Stimulated activated CD4-positive, alpha-beta T cell treated with anti-CD3 and anti-CD28 coated beads, Interleukin-4, amount 100 ng/mL, for 48 hours (primary cell): ENCODE results near the gene CABLES2.
"Not testable (repeated sequence)": the region's sequence is repeated elsewhere in the genome, so short reads cannot be mapped to it uniquely, and the experiment has no call there.

ENCODE experiments used
- DNase-seq, 2 donors: peaks; one replicate each; pipeline ENCODE4 v3.0.0-alpha.2; 2020; ENCODE audit warnings: low read depth in 2 of 2

Gene CABLES2

DNA sequence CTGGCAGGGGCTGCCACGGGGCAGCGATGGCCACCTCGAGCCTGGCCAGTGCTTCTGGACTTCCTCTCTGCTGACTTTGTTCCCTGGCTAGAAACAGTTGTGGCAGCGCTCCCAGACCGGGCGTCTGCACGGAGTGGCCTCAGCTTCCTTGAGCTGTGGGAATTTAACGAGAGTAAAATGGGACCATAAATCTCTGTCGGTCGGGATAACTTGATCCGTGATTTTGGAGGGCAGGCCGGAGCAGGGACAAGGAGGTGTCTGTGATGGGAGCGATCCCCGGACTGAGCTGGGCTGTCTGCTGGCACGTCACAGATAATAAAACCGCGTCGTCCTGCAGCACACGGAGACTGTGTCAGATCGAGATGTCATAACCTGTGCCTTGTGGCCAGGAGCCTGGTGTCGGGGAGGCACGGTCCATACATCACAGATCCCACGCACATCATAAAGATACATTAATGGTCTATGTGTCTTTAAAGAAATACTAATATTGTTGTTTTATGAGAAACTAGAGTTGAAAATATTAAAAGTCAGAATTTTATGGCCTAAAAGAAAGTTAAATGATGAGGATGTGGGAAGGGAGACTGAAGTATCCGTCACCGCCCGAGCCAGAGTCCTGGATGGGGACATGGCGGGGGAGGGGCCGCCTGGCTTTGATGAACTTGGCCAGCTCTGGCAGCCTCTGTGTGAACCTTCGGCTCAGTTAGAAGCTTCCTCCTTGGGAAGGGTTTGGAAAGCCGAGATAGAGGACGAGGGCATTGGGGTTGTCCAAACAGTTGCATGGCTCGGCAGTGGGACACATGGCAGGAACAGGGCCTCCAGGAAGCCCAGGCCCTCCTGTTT lies 26.8 kb upstream of the CABLES2 start:
- DNase-seq, result no peak

DNA sequence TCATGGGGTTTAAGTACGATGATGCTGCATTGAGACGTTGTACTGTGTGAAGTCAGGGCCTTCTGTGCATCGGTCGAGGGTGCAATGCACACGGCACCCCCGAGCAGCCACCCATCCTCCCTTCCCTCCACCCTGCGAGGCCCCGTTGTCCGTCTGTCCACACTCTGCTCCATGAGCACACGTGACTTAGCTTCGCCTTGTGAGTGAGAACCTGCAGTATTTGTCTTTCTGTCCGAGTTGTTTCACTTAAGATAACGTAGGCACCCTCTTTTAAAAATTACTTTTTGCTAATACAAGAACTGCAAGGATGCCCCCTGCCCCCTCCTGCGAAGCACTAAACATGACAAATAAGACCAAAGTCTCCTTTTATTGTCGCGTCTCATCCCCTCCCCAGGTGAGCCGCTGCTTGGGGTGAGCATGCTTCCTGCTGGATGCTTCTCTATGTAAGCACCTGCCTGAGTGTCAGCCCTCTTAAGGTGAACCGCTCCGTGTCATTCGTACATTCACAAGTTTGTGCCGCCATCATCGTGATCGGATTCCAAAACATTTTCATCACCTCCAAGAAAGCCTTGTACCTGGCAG lies 23.9 kb upstream of the CABLES2 start:
- no peak for DNase-seq

DNA sequence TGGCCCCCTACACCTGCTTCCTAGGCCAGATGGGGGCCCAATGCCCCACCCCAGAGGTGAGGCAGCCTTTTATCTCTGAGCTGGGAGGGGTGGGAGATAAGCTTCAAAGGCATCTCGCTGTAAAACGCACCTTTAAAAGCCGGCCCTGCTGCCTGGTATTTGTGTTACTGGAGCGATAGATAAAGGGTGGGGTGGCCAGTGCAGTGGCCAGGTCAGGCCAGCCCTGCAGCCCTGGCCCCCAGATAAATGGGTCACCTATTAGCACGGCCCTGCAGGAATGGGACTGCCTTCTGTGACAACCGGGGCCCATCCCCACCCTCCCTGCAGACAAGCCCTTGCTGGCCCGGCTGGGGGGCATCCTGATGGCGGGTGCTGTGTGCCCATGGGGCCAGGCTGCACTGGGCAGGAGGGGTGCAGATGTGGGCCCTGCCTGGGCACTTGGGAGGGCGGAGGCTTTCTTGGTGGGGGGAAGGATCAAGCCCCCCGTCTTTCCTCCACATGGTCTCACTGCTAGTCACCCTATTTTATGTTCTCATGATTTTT lies 23.3 kb upstream of the CABLES2 start:
- no peak for DNase-seq

DNA sequence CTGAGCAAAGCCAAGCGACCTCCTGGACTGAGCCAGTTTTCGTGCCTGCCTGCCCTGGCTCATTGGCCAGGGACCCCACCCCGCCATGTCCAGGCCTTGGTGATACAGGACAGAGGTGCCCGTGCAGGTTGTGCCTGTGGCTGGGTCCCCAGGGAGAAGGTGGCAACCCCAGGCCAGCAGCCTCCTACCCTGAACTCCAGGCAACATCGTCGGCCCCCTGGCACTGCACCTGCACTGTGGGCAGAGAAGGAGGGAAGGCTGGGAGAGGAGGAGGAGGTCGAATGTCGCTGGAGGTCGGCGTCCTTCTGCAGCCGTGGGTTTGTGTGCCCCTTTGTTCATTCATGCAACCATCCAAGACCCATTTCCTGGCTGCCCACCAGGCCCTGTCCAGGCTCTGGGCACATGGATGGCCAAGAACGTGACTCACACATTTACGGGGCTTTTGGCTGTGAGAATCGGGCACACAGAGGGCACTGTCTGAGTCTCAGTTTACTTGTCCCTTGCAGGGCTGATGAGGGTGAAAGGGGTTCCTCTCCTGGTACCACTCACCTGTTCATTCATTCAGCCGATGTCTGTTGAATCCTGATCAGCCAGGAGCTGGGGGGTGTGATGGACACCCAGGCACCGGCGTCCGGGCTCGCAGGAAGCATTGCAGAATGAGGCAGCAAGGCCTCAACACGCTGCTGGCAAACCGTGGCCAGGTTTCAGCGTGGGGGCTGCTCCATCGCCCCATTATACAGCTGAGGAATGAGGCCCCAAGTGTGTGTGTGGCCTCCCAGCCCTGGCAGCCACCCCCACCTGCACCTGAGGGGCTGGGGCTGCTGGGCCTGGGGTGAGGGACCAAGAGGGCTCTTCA lies 22.6 kb upstream of the CABLES2 start:
- no peak for DNase-seq

DNA sequence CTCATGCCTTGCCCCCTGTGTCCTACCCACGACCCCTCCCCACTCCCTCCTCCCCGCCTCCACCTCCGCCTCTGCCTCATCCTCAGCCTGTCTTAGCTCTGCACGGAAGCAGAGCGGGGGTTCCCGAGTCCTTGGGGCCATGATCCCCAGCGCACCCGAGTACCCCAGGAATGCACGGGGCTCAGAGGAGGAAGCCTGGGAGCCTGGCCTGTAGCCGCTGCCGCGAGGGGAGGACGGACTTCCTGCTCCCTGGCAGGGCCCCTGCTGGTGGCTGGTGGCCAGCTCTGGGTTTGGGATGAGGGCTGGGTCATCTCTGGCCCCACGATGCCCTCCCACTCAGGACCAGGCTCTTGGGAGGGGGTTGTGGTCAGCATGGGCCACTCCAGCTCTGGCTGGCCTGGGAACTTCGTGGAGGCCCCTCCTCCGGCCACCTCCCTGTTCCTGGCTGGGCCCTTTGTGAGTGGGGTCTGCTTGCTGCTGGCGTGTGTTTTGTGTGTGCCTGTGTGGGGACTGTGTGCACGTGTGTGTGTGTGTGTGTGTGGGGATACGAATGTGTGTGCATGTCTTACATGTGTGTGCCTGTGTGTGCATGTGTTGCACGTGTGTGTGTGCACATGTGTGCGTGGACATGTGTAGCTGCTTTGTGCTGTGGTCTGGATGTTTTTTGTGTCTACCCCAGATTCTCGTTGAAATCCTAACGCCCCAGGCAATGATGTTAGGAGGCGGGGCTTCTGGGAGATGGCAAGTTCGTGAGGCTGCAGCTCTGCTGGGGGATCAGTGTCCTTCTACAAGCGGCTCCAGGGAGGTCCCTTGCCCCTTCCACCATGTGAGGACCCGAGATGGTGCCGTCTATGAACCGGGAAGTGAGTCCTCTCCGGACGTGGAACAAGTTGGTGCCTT lies 21.6 kb upstream of the CABLES2 start:
- DNase-seq, result no peak

DNA sequence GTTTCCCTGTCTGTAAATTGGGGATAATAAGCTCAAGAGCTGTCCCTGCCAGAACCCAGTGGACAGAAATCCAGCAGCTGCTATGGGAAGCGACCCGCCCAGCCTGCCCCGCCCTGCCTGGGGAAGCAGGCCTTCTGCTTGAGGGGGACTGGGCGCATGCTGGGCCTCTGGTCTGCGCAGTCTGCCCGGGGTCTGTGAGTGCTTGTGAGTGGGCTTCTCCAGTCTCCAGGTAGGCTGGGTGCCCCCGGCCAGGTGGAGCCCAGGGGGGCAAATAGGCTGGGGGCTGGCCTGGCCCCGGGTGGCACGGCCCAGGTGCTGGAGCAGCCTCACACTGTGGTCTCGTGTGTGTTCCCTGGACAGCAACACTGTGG lies 20.9 kb upstream of the CABLES2 start:
- no peak for DNase-seq

DNA sequence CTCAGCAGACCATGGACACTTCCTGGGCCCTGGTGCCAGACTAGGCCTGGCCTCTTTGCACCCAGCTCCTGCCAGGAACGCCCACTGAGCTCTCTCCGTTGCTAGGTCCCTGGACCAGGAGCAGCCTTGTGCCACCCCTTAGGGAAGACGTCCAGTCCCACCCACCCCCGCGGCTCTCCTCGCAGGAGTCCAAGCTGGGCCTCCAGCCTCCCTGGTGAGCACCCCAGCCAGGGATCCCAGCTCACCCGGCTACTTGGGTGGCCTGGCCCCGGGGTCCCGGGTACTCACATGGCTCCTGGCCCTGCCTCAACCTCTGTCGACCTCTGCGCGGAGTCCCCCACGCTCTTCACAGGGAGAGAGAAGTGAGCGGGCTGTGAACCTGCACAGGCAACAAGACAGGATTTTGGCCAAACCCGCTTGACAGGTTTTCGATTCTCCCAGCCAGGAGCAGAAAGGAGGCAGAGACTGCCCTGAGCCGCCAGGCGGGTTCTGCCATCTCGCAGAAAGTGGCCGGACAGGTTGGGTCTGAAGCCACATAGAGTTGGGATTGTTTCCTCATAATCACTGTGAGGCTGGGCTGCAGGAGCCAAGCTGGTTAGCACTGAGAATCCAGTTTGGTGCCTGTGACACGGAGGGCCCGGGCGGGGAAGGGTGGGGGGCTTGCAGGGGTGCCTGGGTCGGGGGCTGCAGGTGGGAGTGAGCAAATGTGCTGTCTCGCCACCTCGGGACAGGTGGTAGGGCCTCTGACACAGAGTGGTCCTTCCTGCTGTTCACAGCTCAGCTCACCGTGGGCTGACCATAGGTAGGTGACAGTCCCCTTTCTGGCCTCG lies 20.3 kb upstream of the CABLES2 start, which contains the start of gene RBBP8NL:
RBBP8NL (minus strand) TSS at position 368 of the 830 bp plus-strand sequence. CDS start 7,892 bp downstream, outside the sequence.
- no peak for DNase-seq

DNA sequence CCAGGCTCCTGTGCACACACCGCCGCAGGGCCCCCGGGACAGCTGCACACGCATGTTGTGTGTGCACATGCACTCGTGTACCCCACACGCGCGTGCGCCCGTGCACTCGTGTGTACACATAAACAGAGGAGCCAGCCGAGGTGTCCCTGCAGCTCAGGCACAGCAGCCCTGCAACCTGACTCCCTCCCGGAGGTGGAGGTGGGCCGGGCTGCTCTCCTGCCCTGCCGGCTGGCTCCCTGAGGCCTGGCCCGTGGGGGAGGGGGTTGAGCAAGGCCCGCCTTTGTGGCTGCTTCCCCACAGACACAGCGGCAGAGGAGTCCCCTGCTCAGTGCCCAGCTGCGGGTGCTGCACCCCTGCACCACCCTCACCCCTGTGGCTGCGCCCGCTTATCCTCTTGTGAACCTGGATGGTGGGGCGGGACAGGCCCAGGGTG lies 19.6 kb upstream of the CABLES2 start:
- no peak for DNase-seq

DNA sequence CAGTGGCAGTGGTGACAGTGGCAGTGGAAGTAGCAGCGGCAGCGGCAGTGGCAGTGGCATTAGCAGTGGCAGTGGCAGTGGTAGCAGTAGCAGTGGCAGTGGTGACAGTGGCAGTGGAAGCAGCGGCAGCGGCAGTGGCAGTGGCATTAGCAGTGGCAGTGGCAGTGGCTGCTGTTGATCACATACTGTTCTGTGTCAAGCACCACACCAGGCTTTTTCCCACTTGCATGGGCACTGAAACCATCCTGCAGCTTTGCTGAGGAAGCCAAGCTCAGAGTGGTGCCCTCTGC lies 18.9 kb upstream of the CABLES2 start:
- DNase-seq, result not testable (repeated sequence)

DNA sequence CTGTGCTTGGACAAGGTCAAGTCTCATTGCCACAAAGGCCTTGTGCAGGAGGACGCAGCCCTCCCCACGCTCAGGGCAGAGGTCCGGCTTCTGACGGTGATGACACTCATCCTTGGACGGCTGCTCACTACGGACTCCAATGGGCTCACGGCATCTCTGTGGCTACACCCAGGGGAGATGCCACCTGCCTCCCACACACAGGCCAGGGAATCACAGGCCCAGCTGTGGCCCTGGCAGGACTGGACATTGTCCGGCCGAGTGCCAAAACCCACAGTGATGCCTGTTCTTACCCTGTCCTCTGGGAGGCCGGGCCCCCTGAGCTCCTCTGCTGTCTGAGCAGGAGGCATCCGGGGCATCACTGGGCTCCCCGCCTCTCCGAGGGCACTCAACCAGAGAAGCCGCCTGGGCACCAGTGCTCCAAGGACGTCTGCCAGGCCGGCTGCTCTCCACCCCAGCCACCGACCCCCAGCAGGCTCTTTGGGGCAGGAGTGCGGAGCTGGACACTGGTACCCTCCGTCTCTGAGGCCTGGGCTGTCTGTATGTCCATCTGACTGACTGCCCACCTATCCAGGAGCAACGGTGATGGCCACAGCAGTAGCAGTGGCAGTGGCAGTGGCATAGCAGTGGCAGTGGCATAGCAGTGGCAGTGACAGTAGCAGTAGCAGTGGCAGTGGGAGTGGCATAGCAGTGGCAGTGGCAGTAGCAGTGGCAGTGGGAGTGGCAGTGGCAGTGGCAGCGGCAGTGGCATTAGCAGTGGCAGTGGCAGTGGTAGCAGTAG lies 18.4 kb upstream of the CABLES2 start:
- no peak for DNase-seq

DNA sequence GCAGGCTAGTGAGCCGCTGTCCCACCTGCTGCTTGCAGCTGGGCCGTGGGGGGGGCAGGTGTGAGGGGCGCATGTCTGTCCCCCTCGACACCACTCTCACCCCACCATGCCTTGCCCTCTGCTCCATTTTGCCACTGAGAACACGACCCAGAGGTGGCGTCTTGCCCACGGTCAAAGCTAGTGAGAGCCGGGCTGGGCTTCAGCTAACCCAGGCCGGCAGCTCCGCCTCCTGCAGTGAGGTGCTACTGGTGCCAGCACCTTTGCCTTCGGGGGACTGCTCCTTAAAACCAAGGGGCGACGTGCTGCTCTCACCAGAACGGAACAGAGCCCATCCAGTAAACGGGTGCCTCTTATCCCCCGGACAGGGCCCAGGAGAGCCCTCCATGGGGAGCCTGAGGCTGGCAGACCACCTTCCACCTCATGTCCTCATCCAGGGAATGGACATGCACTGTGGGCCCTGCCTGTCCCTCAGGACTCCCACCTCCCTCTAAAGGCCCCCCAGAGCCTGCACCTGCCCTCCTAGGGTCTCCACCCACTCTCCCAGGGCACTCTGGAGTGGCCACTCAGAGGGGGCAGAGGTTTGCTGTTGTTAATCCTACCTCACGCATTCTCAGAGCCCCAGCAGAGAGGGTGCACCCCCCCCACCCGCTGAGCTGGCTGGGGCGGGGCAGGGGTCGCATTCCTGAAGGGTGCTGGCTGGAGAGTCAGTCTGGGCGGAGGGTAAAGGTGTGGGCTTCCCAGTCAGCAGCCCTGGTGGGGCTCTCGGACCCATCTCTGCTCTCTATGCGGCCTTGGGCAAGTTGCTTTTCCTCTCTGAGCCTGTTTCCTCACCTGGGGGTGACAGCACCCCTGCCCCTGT lies 17.4 kb upstream of the CABLES2 start:
- DNase-seq, result no peak

DNA sequence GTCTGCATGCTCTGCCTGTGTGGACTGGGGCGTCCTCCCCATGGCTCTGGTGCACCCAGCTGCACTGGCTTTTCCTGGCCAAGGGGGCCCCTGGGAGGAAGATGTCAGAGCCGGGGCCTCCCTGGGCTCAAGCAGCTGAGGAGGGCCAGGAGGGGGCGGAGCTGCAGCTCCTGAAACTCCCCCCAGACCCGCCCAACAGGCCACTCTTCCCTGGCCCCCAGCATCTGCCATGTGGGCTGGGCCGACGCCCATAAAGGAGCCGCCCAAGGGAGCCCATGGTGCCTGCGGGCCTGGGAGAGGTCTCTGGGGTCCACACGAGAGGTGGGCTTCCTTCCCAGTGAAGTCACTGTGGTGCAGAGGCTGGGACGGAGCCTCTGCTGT lies 16.2 kb upstream of the CABLES2 start:
- no peak for DNase-seq

DNA sequence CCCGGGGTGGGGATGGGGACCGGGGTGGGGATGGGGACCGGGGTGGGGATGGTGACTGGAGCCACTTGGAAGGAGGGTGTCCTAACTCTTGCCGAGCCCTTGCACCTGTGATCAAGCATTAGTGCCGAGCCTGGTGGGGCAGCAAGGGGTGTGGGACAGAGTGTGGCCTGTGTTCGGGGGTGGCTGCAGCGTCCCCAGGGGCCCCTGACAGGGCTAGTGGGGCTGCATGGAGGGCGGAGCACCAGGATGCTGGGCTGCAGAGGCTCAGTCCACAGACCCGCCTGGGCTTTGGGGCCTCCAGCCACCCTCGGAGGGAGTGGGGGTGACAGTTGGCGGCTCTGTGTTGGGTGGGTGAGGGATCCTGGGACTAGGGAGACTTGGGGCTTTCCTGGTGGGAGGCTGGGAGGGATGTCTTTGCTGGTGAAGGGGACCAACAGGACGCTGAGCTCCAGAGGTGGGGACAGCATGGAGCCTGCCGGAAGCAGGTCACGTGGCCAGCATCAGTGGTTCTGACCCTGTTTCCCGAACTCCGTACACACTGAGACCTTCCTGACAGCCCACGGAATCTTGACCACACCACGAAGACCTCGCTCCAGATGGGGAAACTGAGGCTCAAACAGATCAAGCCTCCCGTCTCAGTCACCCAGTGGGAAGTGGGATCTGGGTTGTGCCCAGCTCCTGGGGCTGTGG lies 15.7 kb upstream of the CABLES2 start:
- no peak for DNase-seq

DNA sequence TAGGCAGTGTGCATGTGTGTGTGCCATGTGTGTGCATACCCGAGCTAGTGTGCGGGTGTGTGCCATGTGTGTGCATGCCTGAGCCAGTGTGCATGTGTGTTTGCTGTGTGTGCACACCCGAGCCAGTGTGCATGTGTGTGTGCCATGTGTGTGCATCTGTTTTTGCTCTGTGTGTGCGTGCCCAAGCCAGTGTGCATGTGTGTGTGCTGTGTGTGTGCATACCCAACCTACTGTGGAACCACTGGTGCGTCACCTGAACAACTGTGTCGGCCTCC lies 14.6 kb upstream of the CABLES2 start:
- DNase-seq, result no peak

DNA sequence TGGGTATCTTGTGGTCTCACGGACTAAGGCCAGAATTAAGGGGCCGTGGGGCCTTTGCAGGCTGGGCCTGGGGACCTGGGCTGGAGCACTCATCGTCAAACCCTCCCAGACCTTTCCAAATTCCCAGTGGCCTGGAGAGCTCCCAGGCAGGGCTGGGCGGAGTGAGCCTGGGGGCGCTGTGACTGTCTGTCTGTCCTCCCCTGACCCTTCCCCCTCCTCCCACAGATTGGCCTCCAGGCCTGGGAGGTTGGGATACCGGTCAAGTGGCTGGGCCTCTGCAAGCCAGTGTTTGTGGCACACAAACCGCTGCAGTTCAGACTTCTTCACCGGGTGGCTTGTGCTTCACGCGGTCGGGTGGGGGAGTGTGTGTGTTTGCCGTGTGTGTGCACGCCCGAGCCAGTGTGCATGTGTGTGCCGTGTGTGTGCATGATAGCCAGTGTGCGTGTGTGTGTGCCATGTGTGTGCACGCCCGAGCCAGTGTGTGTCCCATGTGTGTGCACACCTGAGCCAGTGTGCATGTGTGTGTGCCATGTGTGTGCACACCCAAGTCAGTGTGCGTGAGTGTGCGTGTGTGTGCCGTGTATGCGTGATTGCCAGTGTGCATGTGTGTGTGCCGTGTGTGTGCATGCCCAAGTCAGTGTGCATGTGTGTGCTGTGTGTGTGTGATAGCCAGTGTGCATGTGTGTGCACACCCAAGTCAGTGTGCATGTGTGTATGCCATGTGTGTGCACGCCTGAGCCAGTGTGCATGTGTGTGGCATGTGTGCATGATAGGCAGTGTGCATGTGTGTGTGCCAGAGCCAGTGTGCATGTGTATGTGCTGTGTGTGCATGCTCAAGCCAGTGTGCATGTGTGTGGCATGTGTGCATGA lies 14.0 kb upstream of the CABLES2 start:
- no peak for DNase-seq

DNA sequence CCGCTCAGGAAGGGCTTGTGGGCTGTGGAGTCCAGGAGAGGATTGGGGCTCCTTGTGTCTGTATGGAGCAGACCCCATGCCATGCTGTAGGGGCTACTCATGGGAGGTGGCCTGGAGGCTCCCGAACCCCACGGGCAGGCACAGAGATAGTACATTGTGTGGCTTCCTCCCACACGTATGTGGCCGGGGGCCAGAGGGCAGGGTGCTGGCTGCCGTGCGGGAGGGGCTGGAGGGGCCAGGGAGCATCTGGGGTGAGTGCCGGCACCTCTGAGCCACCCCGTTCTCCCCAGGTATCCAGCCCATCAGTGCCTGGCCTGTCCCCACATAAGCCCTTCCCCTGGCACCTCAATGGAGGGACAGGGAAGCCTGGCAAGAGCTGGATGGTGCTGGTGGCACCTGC lies 12.7 kb upstream of the CABLES2 start:
- DNase-seq, result no peak

DNA sequence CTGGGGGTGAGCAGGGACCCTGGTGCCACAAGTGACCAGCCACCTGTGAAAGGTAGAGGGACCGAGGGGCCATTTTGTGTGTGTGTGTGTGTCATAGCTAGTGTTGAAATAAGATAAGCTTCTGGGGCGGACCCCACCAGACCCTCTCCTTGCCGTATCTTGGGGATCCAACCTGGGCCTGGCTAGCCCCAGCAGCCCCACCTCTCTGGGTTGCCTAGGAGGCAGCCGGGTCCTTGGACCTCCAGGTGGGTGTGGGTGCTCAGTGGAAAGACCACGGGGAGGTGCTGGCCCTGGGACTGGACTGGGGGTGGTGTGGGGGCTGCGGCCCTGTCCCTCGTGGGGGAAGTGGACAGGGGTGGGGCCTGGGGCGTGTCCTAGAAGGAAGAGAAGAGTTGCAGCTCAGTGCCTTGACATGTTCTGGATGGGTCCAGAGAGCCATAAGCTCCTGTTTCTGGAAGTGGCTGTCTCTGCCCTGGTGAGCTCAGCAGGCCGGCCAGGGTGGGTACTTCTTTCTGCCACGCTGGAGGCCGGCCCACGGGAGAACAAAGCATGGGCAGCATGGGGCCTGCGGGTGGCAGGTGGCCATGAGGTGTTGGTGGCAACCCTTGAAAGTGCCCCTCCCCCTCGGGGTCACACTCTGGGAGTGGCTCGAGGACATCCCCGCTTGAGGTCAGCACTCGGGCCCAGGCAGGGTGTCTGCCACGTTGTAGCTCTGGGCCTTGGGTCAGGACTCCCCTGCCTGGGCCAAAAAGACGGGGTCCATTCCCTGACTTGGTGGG lies 11.8 kb upstream of the CABLES2 start:
- DNase-seq, result no peak
